Stimulated activated CD4-positive, alpha-beta T cell treated with anti-CD3 and anti-CD28 coated beads, TNF-alpha, amount 100 ng/mL, for 1 hour (primary cell): ENCODE results near the gene LRRC37A3.
"Not testable (repeated sequence)": the region's sequence is repeated elsewhere in the genome, so short reads cannot be mapped to it uniquely, and the experiment has no call there.

Experiments
- DNase-seq, 3 donors: peaks; one replicate each; pipeline ENCODE4 v3.0.0-alpha.2; 2020; ENCODE audit warnings: low read depth in 3 of 3, low spot score in 1 of 3

LRRC37A3 gene

GRCh38 chr17:64926430-64926829 is 7.2 kb upstream of the LRRC37A3 start:
- not testable (repeated sequence) for DNase-seq

- not testable (repeated sequence) for DNase-seq
Observed at GRCh38 chr17:64925244-64925643, 6.0 kb upstream of the LRRC37A3 start.

GRCh38 chr17:64923051-64923568 is 3.8 kb upstream of the LRRC37A3 start:
- not testable (repeated sequence) for DNase-seq

GRCh38 chr17:64920419-64921172 is 1.3 kb upstream of the LRRC37A3 start:
- DNase-seq: no peak

GRCh38 chr17:64920026-64920418 is 744 bp upstream of the LRRC37A3 start:
- no peak for DNase-seq

GRCh38 chr17:64918842-64919288 is 413 bp downstream of the LRRC37A3 start:
- DNase-seq: peak in 2 of 3 donors; percentile 13 to 32

GRCh38 chr17:64917540-64917939 is 1.7 kb downstream of the LRRC37A3 start:
- not testable (repeated sequence) for DNase-seq

GRCh38 chr17:64915244-64915643 is 4.0 kb downstream of the LRRC37A3 start:
- DNase-seq: not testable (repeated sequence)

GRCh38 chr17:64910191-64910514 is 9.1 kb downstream of the LRRC37A3 start:
- DNase-seq: not testable (repeated sequence)

GRCh38 chr17:64909511-64910190 is 9.6 kb downstream of the LRRC37A3 start:
- not testable (repeated sequence) for DNase-seq

GRCh38 chr17:64904069-64904468 is 15.2 kb downstream of the LRRC37A3 start:
- DNase-seq: not testable (repeated sequence)

- DNase-seq: not testable (repeated sequence)
Observed at GRCh38 chr17:64897136-64897535, 22.1 kb downstream of the LRRC37A3 start.

GRCh38 chr17:64874210-64874609 is 45.1 kb downstream of the LRRC37A3 start:
- DNase-seq: not testable (repeated sequence)

- DNase-seq: peak; percentile 22 to 82 (median 46)
Observed at GRCh38 chr17:64847504-64848466, 71.5 kb downstream of the LRRC37A3 start.

- not testable (repeated sequence) for DNase-seq
Observed at GRCh38 chr17:64846892-64847291, 72.4 kb downstream of the LRRC37A3 start.

GRCh38 chr17:64843918-64844317 is 75.4 kb downstream of the LRRC37A3 start:
- not testable (repeated sequence) for DNase-seq

GRCh38 chr17:64842900-64843299 is 76.4 kb downstream of the LRRC37A3 start:
- not testable (repeated sequence) for DNase-seq

GRCh38 chr17:64840960-64841359 is 78.3 kb downstream of the LRRC37A3 start:
- not testable (repeated sequence) for DNase-seq

GRCh38 chr17:64838513-64838912 is 80.8 kb downstream of the LRRC37A3 start:
- not testable (repeated sequence) for DNase-seq

- DNase-seq: peak; percentile 47 to 70 (median 67)
Observed at GRCh38 chr17:64837018-64837761, 82.1 kb downstream of the LRRC37A3 start.
